Activated naive CD8-positive, alpha-beta T cell treated with anti-CD3 and anti-CD28 coated beads for 36 hours (primary cell): ENCODE results near the gene SENP8. TPM values are rescaled to one million over a fixed set of nuclear protein-coding genes. Genes with fewer than 3 reads are reported as not detected.
"Not testable (repeated sequence)": the region's sequence is repeated elsewhere in the genome, so short reads cannot be mapped to it uniquely, and the experiment has no call there.

Source experiments
- DNase-seq: peaks from one replicate; pipeline ENCODE4 v3.0.0; 2021
- H3K27ac Mint-ChIP-seq: one replicate; pipeline ENCODE4 v1.8.0; 2022; ENCODE audit warnings: mild to moderate bottlenecking, moderate library complexity, mixed read lengths
- H3K27me3 Mint-ChIP-seq: one replicate; pipeline ENCODE4 v1.8.0; 2022; ENCODE audit warnings: mild to moderate bottlenecking, mixed read lengths
- H3K36me3 Mint-ChIP-seq: one replicate; pipeline ENCODE4 v1.8.0; 2021; ENCODE audit warnings: mild to moderate bottlenecking, mixed read lengths
- H3K4me1 Mint-ChIP-seq: one replicate; pipeline ENCODE4 v1.8.0; 2021; ENCODE audit warnings: mixed read lengths
- H3K4me3 Mint-ChIP-seq: one replicate; pipeline ENCODE4 v1.8.0; 2022; ENCODE audit warnings: mild to moderate bottlenecking, moderate library complexity, mixed read lengths
- H3K9me3 Mint-ChIP-seq: one replicate; pipeline ENCODE4 v1.8.0; 2022; ENCODE audit warnings: mixed read lengths
- total RNA-seq, 2 experiments: library from RNA; stranded (reverse); gene quantifications; one replicate each; pipeline ENCODE4 v1.2.3, GENCODE V29; 2021

SENP8 gene
- 1 to 10 TPM; 2.0 to 2.2 TPM for total RNA-seq

GRCh38 chr15:72118017-72118978 lies at the start of gene SENP8, which contains the start of gene MYO9A:
TSS of gene SENP8 (plus strand) at chr15:72118403. CDS start at chr15:72139624, 21,221 bp downstream.
TSS of gene MYO9A (minus strand) at chr15:72118150. CDS start at chr15:72046563, 71,587 bp downstream.
- Mint-ChIP-seq H3K27ac (peak within 1 kb of the TSS; percentile 99), H3K9me3 (no peaks in the 10 kb centered on the region), H3K4me3 (peak within 1 kb of the TSS; percentile 98), H3K4me1 (peaks cover 26% of the 10 kb centered on the region), H3K27me3 (no peaks in the 10 kb centered on the region), H3K36me3 (no peaks in the 10 kb centered on the region)
- peak; percentile 94 for DNase-seq

DNA sequence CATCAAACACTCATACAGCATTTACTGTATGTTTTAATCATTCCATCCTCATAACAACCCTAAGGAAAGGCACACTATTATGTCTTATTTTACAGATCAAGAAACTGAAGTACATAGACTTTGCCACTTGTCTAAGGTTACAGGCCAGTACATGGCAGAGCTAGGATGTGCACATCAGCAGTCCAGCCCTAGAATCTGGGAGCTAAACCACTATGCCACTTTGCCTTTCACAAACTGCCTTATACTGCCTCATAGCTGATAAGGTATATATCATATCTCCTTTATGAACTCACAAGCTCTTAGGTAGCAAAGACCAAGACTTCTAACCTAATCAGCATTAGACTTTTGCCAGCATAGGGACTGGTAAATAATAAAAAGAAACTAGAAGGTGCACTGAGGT lies 49.3 kb upstream of the SENP8 start:
- H3K27ac Mint-ChIP-seq, result no peak overlapping the region
- DNase-seq, result no peak

GRCh38 chr15:72070817-72071447 lies 47.3 kb upstream of the SENP8 start:
- Mint-ChIP-seq H3K27ac (no peak overlapping the region), H3K36me3 (peaks cover 5% of the 10 kb centered on the region), H3K9me3 (no peaks in the 10 kb centered on the region), H3K27me3 (no peaks in the 10 kb centered on the region), H3K4me3 (no peak overlapping the region), H3K4me1 (peaks cover 9% of the 10 kb centered on the region)
- no peak for DNase-seq

More for the DNA sequence above, 49.3 kb upstream of the SENP8 start:
- no peak overlapping the region for H3K4me3 Mint-ChIP-seq
- peaks cover 11% of the 10 kb centered on the region for H3K4me1 Mint-ChIP-seq
- H3K27me3 Mint-ChIP-seq, result no peaks in the 10 kb centered on the region
- H3K9me3 Mint-ChIP-seq, result no peaks in the 10 kb centered on the region
- peaks cover 8% of the 10 kb centered on the region for H3K36me3 Mint-ChIP-seq

- not testable (repeated sequence) for H3K27ac Mint-ChIP-seq, H3K27me3 Mint-ChIP-seq, H3K4me3 Mint-ChIP-seq, H3K9me3 Mint-ChIP-seq, H3K36me3 Mint-ChIP-seq, H3K4me1 Mint-ChIP-seq, DNase-seq
Measured at GRCh38 chr15:72071448-72071825, 46.8 kb upstream of the SENP8 start.

- H3K27ac Mint-ChIP-seq, result no peak overlapping the region
- DNase-seq, result no peak
- peaks cover 18% of the 10 kb centered on the region for H3K4me1 Mint-ChIP-seq
- no peaks in the 10 kb centered on the region for H3K9me3 Mint-ChIP-seq
- no peaks in the 10 kb centered on the region for H3K27me3 Mint-ChIP-seq
- peaks cover 5% of the 10 kb centered on the region for H3K36me3 Mint-ChIP-seq
- H3K4me3 Mint-ChIP-seq, result no peak overlapping the region
Measured at GRCh38 chr15:72074335-72075060, 43.7 kb upstream of the SENP8 start.

- Mint-ChIP-seq H3K36me3 (no peaks in the 10 kb centered on the region), H3K4me3 (no peak overlapping the region), H3K4me1 (peaks cover 15% of the 10 kb centered on the region), H3K9me3 (peaks cover 3% of the 10 kb centered on the region), H3K27me3 (no peaks in the 10 kb centered on the region), H3K27ac (no peak overlapping the region)
- no peak for DNase-seq
Measured at GRCh38 chr15:72077950-72078349, 40.3 kb upstream of the SENP8 start.

- Mint-ChIP-seq H3K4me3 (no peak overlapping the region), H3K36me3 (peaks cover 2% of the 10 kb centered on the region), H3K9me3 (peaks cover 11% of the 10 kb centered on the region), H3K27me3 (no peaks in the 10 kb centered on the region), H3K27ac (no peak overlapping the region), H3K4me1 (peaks cover 15% of the 10 kb centered on the region)
- no peak for DNase-seq
Measured at GRCh38 chr15:72078887-72079286, 39.3 kb upstream of the SENP8 start.

GRCh38 chr15:72082176-72082575 lies 36.0 kb upstream of the SENP8 start:
- Mint-ChIP-seq H3K27ac (no peak overlapping the region), H3K27me3 (no peaks in the 10 kb centered on the region), H3K36me3 (peaks cover 9% of the 10 kb centered on the region), H3K4me1 (peaks cover 13% of the 10 kb centered on the region), H3K9me3 (peaks cover 17% of the 10 kb centered on the region), H3K4me3 (no peak overlapping the region)
- DNase-seq, result no peak

GRCh38 chr15:72086010-72086697 lies 32.0 kb upstream of the SENP8 start:
- no peak for DNase-seq
- Mint-ChIP-seq H3K36me3 (peaks cover 12% of the 10 kb centered on the region), H3K4me1 (no peaks in the 10 kb centered on the region), H3K9me3 (peaks cover 17% of the 10 kb centered on the region), H3K27ac (no peak overlapping the region), H3K4me3 (no peak overlapping the region), H3K27me3 (no peaks in the 10 kb centered on the region)

DNA sequence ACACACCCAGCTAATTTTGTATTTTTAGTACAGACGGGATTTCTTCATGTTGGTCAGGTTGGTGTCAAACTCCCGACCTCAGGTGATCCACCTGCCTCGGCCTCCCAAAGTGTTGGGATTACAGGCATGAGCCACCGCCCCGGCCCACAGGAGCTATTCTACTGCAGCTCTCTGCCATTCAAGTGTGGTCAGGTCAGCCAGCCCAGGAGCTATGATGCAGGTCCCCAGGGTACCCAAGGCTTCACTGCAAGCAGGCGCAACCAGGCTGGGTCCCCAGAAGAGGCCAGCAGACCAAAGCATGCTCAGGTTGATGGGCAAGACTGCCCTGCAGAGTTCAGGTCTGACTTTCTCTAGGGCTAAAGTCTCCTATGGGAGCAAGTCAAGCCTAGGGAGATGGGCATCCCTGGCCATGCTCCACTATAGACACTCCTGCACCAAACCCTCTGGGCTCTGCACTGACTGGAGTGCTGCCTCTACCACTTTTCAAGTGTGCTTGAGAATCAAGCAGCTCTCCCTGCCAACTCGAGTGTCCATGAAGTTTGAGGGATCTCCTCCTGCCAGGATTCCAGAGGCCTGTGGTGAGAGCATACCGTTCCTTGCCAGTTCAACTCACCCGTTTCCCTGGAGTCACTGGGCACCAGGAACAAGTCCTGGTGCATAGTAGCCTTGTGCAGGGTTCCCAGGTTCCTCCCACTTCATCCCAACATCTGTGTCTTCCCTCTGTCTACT lies 31.1 kb upstream of the SENP8 start:
- no peak overlapping the region for H3K27ac Mint-ChIP-seq
- H3K4me3 Mint-ChIP-seq, result no peak overlapping the region
- peaks cover 16% of the 10 kb centered on the region for H3K9me3 Mint-ChIP-seq
- no peaks in the 10 kb centered on the region for H3K27me3 Mint-ChIP-seq
- no peak for DNase-seq
- peaks cover 12% of the 10 kb centered on the region for H3K36me3 Mint-ChIP-seq
- no peaks in the 10 kb centered on the region for H3K4me1 Mint-ChIP-seq

GRCh38 chr15:72092006-72092405 lies 26.2 kb upstream of the SENP8 start:
- Mint-ChIP-seq H3K36me3 (peaks cover 3% of the 10 kb centered on the region), H3K27me3 (no peaks in the 10 kb centered on the region), H3K27ac (no peak overlapping the region), H3K9me3 (no peaks in the 10 kb centered on the region), H3K4me1 (peaks cover 2% of the 10 kb centered on the region), H3K4me3 (no peak overlapping the region)
- DNase-seq, result no peak

- H3K27me3 Mint-ChIP-seq, result no peaks in the 10 kb centered on the region
- no peaks in the 10 kb centered on the region for H3K9me3 Mint-ChIP-seq
- H3K36me3 Mint-ChIP-seq, result peaks cover 5% of the 10 kb centered on the region
- H3K4me3 Mint-ChIP-seq, result no peak overlapping the region
- H3K27ac Mint-ChIP-seq, result no peak overlapping the region
- peaks cover 2% of the 10 kb centered on the region for H3K4me1 Mint-ChIP-seq
- no peak for DNase-seq
Measured at GRCh38 chr15:72092691-72093090, 25.5 kb upstream of the SENP8 start.

DNA sequence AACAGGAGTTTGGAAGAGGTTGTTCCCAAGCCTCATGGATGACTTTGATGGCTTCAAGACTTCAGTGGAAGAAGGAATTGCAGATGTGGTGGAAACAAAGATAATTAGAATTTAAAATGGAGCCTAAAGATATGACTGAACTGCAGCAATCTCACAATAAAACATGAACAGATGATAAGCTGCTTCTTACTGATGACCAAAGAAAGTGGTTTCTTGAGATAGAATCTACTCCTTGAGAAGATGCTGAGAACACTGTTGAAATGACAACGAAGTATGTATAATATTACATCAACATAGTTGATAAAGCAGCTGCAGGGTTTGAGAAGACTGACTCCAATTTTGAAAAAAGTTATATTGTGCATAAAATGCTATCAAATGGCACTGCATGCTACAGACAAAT lies 21.4 kb upstream of the SENP8 start:
- H3K36me3 Mint-ChIP-seq, result peaks cover 2% of the 10 kb centered on the region
- H3K9me3 Mint-ChIP-seq, result no peaks in the 10 kb centered on the region
- peaks cover 4% of the 10 kb centered on the region for H3K4me1 Mint-ChIP-seq
- no peaks in the 10 kb centered on the region for H3K27me3 Mint-ChIP-seq
- no peak overlapping the region for H3K4me3 Mint-ChIP-seq
- DNase-seq, result no peak
- no peak overlapping the region for H3K27ac Mint-ChIP-seq

GRCh38 chr15:72098040-72098439 lies 20.2 kb upstream of the SENP8 start:
- H3K9me3 Mint-ChIP-seq, result no peaks in the 10 kb centered on the region
- DNase-seq, result no peak
- H3K4me1 Mint-ChIP-seq, result peaks cover 2% of the 10 kb centered on the region
- H3K27ac Mint-ChIP-seq, result no peak overlapping the region
- H3K36me3 Mint-ChIP-seq, result peaks cover 2% of the 10 kb centered on the region
- no peaks in the 10 kb centered on the region for H3K27me3 Mint-ChIP-seq
- no peak overlapping the region for H3K4me3 Mint-ChIP-seq
